WI38 (cell line): ENCODE data around the gene PRLR.
"Not testable (repeated sequence)": the region's sequence is repeated elsewhere in the genome, so short reads cannot be mapped to it uniquely, and the experiment has no call there.

Experiments
- H3K4me3 ChIP-seq: 2 replicates; pipeline ENCODE4 v1.5.1; 2011; ENCODE audit warnings: low read depth, mild to moderate bottlenecking, control low read depth, low read length
- CTCF ChIP-seq: IDR thresholded peaks from 2 replicates; pipeline ENCODE4 v1.5.1; 2012; ENCODE audit warnings: low read depth, mild to moderate bottlenecking, control low read depth, low read length

Gene PRLR

DNA sequence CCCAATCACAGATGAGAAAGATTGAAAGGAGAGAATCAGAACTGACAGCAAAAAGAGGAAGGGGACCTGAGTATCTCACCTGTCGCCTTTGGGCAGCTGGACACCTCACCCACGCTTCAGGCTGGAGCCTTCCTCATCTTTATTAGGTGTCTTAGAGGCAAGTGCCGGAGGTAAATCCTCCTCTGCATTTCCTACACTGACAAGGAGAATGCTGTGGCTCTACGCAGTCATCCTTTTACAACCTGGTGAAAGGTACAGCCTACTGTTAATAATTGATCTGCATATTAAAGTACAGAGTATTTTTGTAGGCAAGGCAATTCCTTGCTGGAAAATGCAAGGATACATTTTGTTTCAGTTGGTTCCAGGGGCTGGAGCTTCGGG lies 34.8 kb downstream of the PRLR start:
- TF ChIP-seq CTCF = no peak
- no peak overlapping the region for H3K4me3 ChIP-seq

DNA sequence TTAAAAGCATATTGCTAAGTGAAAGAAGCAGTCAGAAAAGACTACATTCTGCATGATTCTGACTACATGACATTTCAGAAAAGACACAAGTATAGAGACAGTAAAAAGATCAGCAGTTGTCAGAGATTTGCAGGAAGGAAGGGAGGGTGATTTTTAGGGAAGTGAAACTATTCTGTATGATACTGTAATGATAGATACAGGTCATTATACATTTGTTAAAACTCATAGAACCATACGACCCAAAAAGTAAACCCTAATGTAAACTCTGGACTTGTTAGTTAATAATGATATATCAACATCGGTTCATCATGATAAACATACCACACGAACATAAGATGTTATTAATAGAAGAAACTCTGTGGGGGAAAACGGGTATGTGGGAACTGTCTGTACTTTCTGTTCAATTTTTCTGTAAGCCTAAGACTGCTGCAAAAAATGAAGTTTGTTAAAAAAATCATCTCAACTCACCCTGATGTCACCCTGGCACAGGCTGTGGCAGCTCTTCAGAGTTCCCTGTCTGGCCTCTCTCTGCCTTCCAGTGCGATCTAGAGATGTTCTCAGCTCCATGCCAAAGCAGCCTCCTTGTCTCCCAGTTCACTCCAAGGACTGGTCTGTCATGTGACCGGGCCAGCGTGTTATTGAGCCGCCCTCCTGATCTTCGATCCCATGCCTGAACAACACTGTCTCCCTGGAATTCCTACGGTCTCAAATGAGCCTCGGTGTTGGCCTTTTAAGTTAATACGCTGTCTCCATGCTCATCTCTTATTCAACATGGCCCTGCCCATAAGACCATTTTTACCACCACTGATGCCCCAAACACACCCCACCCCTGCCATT lies 35.4 kb downstream of the PRLR start:
- TF ChIP-seq CTCF = no peak
- H3K4me3 ChIP-seq = no peak overlapping the region

DNA sequence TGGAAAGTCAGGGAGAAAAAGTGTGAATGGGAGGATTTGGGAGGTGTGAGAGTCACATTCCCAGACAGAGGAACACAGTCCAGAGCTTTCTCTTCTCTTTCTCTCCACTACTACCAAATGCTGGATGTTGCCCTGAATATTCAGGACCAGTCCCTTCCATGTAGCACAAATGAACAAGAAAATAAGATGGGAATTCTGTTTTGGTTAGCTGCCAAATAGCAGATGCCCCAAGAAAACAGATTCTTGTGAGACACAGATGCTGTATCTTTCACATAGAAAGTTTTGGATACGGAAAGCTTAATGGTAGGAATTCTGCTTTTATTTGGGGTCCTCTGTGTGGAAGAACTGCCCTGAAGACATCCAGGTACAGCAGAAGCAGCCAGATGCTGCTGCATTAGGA lies 37.8 kb downstream of the PRLR start:
- no peak for TF ChIP-seq CTCF

GRCh38 chr5:35189801-35190200 lies 40.5 kb downstream of the PRLR start:
- not testable (repeated sequence) for H3K4me3 ChIP-seq

More for the DNA sequence above, 37.8 kb downstream of the PRLR start:
- H3K4me3 ChIP-seq = no peak overlapping the region

- TF ChIP-seq CTCF = no peak
- no peak overlapping the region for H3K4me3 ChIP-seq
These were observed 42.2 kb downstream of the PRLR start for GRCh38 chr5:35188031-35188457.

GRCh38 chr5:35187621-35188020 lies 42.7 kb downstream of the PRLR start:
- not testable (repeated sequence) for H3K4me3 ChIP-seq

- TF ChIP-seq CTCF = no peak
These were observed 43.5 kb downstream of the PRLR start for GRCh38 chr5:35186749-35187148.

DNA sequence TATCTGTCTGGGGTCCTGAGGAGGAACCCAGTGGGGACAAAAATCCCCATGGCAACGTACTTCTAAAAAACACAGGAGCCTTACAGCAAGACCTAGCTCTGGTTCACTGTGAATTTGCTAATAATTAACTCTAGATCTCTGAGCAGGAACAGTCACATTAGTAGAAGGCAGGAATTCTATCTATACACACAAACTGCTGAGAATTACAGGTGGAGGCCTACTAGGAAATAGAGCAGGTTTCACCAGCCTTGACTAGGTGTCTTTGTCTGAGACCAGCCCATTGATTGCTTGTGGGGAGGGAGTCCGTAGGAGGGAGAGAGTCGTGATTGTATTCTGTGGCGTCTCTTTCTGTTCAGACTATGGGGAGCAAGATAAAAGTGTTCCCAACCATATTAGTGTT lies 44.8 kb downstream of the PRLR start:
- no peak for TF ChIP-seq CTCF
- no peak overlapping the region for H3K4me3 ChIP-seq

More at GRCh38 chr5:35186749-35187148, 43.5 kb downstream of the PRLR start:
- no peak overlapping the region for H3K4me3 ChIP-seq
